Effector memory CD8-positive, alpha-beta T cell (primary cell): ENCODE results near the gene CD109.
"Not testable (repeated sequence)": the region's sequence is repeated elsewhere in the genome, so short reads cannot be mapped to it uniquely, and the experiment has no call there.

Source experiments
- ATAC-seq: fragments of 150-1000 bp; cut with Tn5 transposase; replicated peaks from 2 replicates; pipeline ENCODE4 v1.10.0; 2021; ENCODE audit warnings: mild to moderate bottlenecking, moderate library complexity
- DNase-seq, 3 experiments: peaks; one replicate each; pipeline ENCODE4 v3.0.0; 2021
- H3K27ac Mint-ChIP-seq, 2 donors: one replicate each; pipeline ENCODE4 v1.8.0; 2022; ENCODE audit warnings: mild to moderate bottlenecking in 2 of 2, mixed read lengths in 2 of 2, moderate library complexity in 2 of 2
- H3K27me3 Mint-ChIP-seq, 2 donors: one replicate each; pipeline ENCODE4 v1.8.0; 2022; ENCODE audit warnings: mixed read lengths in 2 of 2
- H3K36me3 Mint-ChIP-seq: one replicate; pipeline ENCODE4 v1.8.0; 2022; ENCODE audit warnings: mild to moderate bottlenecking, moderate library complexity, mixed read lengths; ENCODE audit not compliant: insufficient read depth
- H3K4me1 Mint-ChIP-seq, 2 donors: one replicate each; pipeline ENCODE4 v1.8.0; 2022; ENCODE audit warnings: low read depth in 2 of 2, mixed read lengths in 2 of 2
- H3K4me3 Mint-ChIP-seq, 2 donors: one replicate each; pipeline ENCODE4 v1.8.0; 2022; ENCODE audit warnings: mild to moderate bottlenecking in 2 of 2, mixed read lengths in 2 of 2, moderate library complexity in 2 of 2
- H3K9me3 Mint-ChIP-seq, 2 donors: one replicate each; pipeline ENCODE4 v1.8.0; 2022; ENCODE audit warnings: mixed read lengths in 2 of 2

Gene CD109

GRCh38 chr6:73796881-73797280 lies 100.9 kb downstream of the CD109 start:
- no peak for ATAC-seq
- H3K36me3 Mint-ChIP-seq = no peaks in the 10 kb centered on the region
- H3K4me1 Mint-ChIP-seq = no peaks in the 10 kb centered on the region
- no peaks in the 10 kb centered on the region for H3K27me3 Mint-ChIP-seq
- H3K4me3 Mint-ChIP-seq = no peak overlapping the region
- no peak overlapping the region for H3K27ac Mint-ChIP-seq
- no peaks in the 10 kb centered on the region for H3K9me3 Mint-ChIP-seq
- no peak for DNase-seq

- no peak overlapping the region for H3K4me3 Mint-ChIP-seq
- H3K4me1 Mint-ChIP-seq = no peaks in the 10 kb centered on the region
- no peaks in the 10 kb centered on the region for H3K27me3 Mint-ChIP-seq
- H3K9me3 Mint-ChIP-seq = no peaks in the 10 kb centered on the region
- H3K27ac Mint-ChIP-seq = no peak overlapping the region
- ATAC-seq = no peak
- no peaks in the 10 kb centered on the region for H3K36me3 Mint-ChIP-seq
- DNase-seq = no peak
These were observed 101.9 kb downstream of the CD109 start for GRCh38 chr6:73797861-73798260.

- Mint-ChIP-seq H3K4me1 (no peaks in the 10 kb centered on the region), H3K27ac (no peak overlapping the region), H3K36me3 (no peaks in the 10 kb centered on the region), H3K9me3 (no peaks in the 10 kb centered on the region), H3K27me3 (no peaks in the 10 kb centered on the region), H3K4me3 (no peak overlapping the region)
- ATAC-seq (no peak), DNase-seq (no peak)
These were observed 102.6 kb downstream of the CD109 start for GRCh38 chr6:73798592-73798991.

GRCh38 chr6:73800997-73801396 lies 105.0 kb downstream of the CD109 start:
- Mint-ChIP-seq H3K4me3 (no peak overlapping the region), H3K9me3 (no peaks in the 10 kb centered on the region), H3K4me1 (no peaks in the 10 kb centered on the region), H3K27ac (no peak overlapping the region), H3K27me3 (no peaks in the 10 kb centered on the region), H3K36me3 (no peaks in the 10 kb centered on the region)
- no peak for ATAC-seq
- DNase-seq = no peak

- DNase-seq (no peak), ATAC-seq (no peak)
- Mint-ChIP-seq H3K36me3 (no peaks in the 10 kb centered on the region), H3K4me1 (no peaks in the 10 kb centered on the region), H3K9me3 (no peaks in the 10 kb centered on the region), H3K27ac (no peak overlapping the region), H3K4me3 (no peak overlapping the region), H3K27me3 (no peaks in the 10 kb centered on the region)
These were observed 105.8 kb downstream of the CD109 start for GRCh38 chr6:73801652-73802268.

GRCh38 chr6:73802366-73802765 lies 106.4 kb downstream of the CD109 start:
- no peaks in the 10 kb centered on the region for H3K27me3 Mint-ChIP-seq
- H3K4me1 Mint-ChIP-seq = no peaks in the 10 kb centered on the region
- H3K27ac Mint-ChIP-seq = no peak overlapping the region
- DNase-seq (no peak), ATAC-seq (no peak)
- H3K36me3 Mint-ChIP-seq = no peaks in the 10 kb centered on the region
- no peaks in the 10 kb centered on the region for H3K9me3 Mint-ChIP-seq
- no peak overlapping the region for H3K4me3 Mint-ChIP-seq

GRCh38 chr6:73803562-73804241 lies 107.7 kb downstream of the CD109 start:
- no peak for ATAC-seq

GRCh38 chr6:73805221-73805620 lies 109.2 kb downstream of the CD109 start:
- not testable (repeated sequence) for H3K27me3 Mint-ChIP-seq, ATAC-seq, H3K9me3 Mint-ChIP-seq, H3K4me1 Mint-ChIP-seq, H3K36me3 Mint-ChIP-seq, H3K27ac Mint-ChIP-seq, DNase-seq, H3K4me3 Mint-ChIP-seq

More at GRCh38 chr6:73803562-73804241, 107.7 kb downstream of the CD109 start:
- no peak for DNase-seq
- Mint-ChIP-seq H3K4me3 (no peak overlapping the region), H3K27ac (no peak overlapping the region), H3K4me1 (no peaks in the 10 kb centered on the region), H3K9me3 (no peaks in the 10 kb centered on the region), H3K27me3 (no peaks in the 10 kb centered on the region), H3K36me3 (no peaks in the 10 kb centered on the region)

- H3K27me3 Mint-ChIP-seq, ATAC-seq, DNase-seq, H3K27ac Mint-ChIP-seq, H3K4me3 Mint-ChIP-seq, H3K4me1 Mint-ChIP-seq, H3K9me3 Mint-ChIP-seq, H3K36me3 Mint-ChIP-seq: not testable (repeated sequence)
These were observed 110.0 kb downstream of the CD109 start for GRCh38 chr6:73805982-73806381.

- H3K9me3 Mint-ChIP-seq = no peaks in the 10 kb centered on the region
- H3K27ac Mint-ChIP-seq = no peak overlapping the region
- H3K4me1 Mint-ChIP-seq = no peaks in the 10 kb centered on the region
- no peak overlapping the region for H3K4me3 Mint-ChIP-seq
- ATAC-seq = no peak
- H3K36me3 Mint-ChIP-seq = no peaks in the 10 kb centered on the region
- peaks cover 0 to 7% of the 10 kb centered on the region in 2 donors for H3K27me3 Mint-ChIP-seq
- no peak for DNase-seq
These were observed 115.7 kb downstream of the CD109 start for GRCh38 chr6:73811706-73812105.

GRCh38 chr6:73817253-73817652 lies 121.2 kb downstream of the CD109 start:
- Mint-ChIP-seq H3K9me3 (peaks cover 0 to 1% of the 10 kb centered on the region in 2 donors), H3K4me1 (no peaks in the 10 kb centered on the region), H3K4me3 (no peak overlapping the region), H3K36me3 (peaks cover 2% of the 10 kb centered on the region), H3K27ac (no peak overlapping the region), H3K27me3 (peaks cover 0 to 7% of the 10 kb centered on the region in 2 donors)
- no peak for DNase-seq
- ATAC-seq = no peak

- no peak overlapping the region for H3K4me3 Mint-ChIP-seq
- H3K36me3 Mint-ChIP-seq = peaks cover 2% of the 10 kb centered on the region
- DNase-seq = no peak
- ATAC-seq = no peak
- H3K9me3 Mint-ChIP-seq = peaks cover 0 to 1% of the 10 kb centered on the region in 2 donors
- no peaks in the 10 kb centered on the region for H3K27me3 Mint-ChIP-seq
- no peak overlapping the region for H3K27ac Mint-ChIP-seq
- no peaks in the 10 kb centered on the region for H3K4me1 Mint-ChIP-seq
These were observed 127.2 kb downstream of the CD109 start for GRCh38 chr6:73823046-73823735.

- Mint-ChIP-seq H3K4me3 (no peak overlapping the region), H3K4me1 (no peaks in the 10 kb centered on the region), H3K27ac (no peak overlapping the region), H3K36me3 (peaks cover 2% of the 10 kb centered on the region), H3K27me3 (no peaks in the 10 kb centered on the region), H3K9me3 (peaks cover 0 to 1% of the 10 kb centered on the region in 2 donors)
- no peak for DNase-seq
- no peak for ATAC-seq
These were observed 127.8 kb downstream of the CD109 start for GRCh38 chr6:73823832-73824231.

GRCh38 chr6:73826571-73826970 lies 130.6 kb downstream of the CD109 start:
- no peaks in the 10 kb centered on the region for H3K36me3 Mint-ChIP-seq
- H3K27me3 Mint-ChIP-seq = no peaks in the 10 kb centered on the region
- no peak for ATAC-seq
- DNase-seq = no peak
- H3K4me3 Mint-ChIP-seq = no peak overlapping the region
- H3K4me1 Mint-ChIP-seq = no peaks in the 10 kb centered on the region
- no peak overlapping the region for H3K27ac Mint-ChIP-seq
- H3K9me3 Mint-ChIP-seq = no peaks in the 10 kb centered on the region
